CD4-positive, alpha-beta T cell (primary cell): ENCODE data around the gene GALNT14. TPM values are rescaled to one million over a fixed set of nuclear protein-coding genes. Genes with fewer than 3 reads are reported as not detected.

Experiments used
- ATAC-seq: fragments of 200-7000 bp; cut with Tn5 transposase; one replicate; pipeline ENCODE4 v1.10.0; 2022; ENCODE audit warnings: mild to moderate bottlenecking; ENCODE audit not compliant: poor library complexity
- CTCF ChIA-PET: fragments of 350-600 bp; sonication (Branson Sonifier 250); formaldehyde crosslinking; loops from one replicate; lab custom pipeline; 2021; ENCODE audit warnings: antibody characterized with exemption, inconsistent platforms; lab: Charles Lee
- POLR2A ChIA-PET: fragments of 350-600 bp; sonication (Branson Sonifier 250); formaldehyde crosslinking; loops from one replicate; lab custom pipeline; 2021; ENCODE audit warnings: antibody characterized with exemption, inconsistent platforms; lab: Charles Lee
- DNase-seq, 14 experiments: peaks; one replicate each; pipeline ENCODE4 v3.0.0-alpha.2; 2013 to 2020; ENCODE audit warnings: mixed read lengths in 2 of 14
- H3K27ac ChIP-seq, 2 donors: one replicate each; pipeline versions ENCODE4 v1.5.1 to v1.7.0; 2013; ENCODE audit warnings: low read length in 2 of 2, low read depth in 1 of 2, mild to moderate bottlenecking in 1 of 2
- H3K27me3 ChIP-seq, 2 experiments: 1 replicate in 1 of 2; 2 replicates in 1 of 2; pipeline versions ENCODE4 v1.6.1 to v1.7.0; 2013; ENCODE audit warnings: low read length in 2 of 2, control low read depth in 1 of 2, mild to moderate bottlenecking in 1 of 2, moderate library complexity in 1 of 2; ENCODE audit not compliant: insufficient read depth in 2 of 2, control insufficient read depth in 1 of 2
- H3K36me3 ChIP-seq: one replicate; pipeline ENCODE4 v1.6.1; 2013; ENCODE audit warnings: low read length, control low read depth; ENCODE audit not compliant: insufficient read depth
- H3K4me1 ChIP-seq: one replicate; pipeline ENCODE4 v1.6.1; 2013; ENCODE audit warnings: low read length, control low read depth; ENCODE audit not compliant: insufficient read depth
- H3K4me3 ChIP-seq: one replicate; pipeline ENCODE4 v1.5.1; 2013; ENCODE audit warnings: mild to moderate bottlenecking, low read length, moderate library complexity
- H3K9me3 ChIP-seq, 2 experiments: 1 replicate in 1 of 2; 2 replicates in 1 of 2; pipeline versions ENCODE4 v1.6.1 to v1.7.0; 2013; ENCODE audit warnings: low read length in 2 of 2, mild to moderate bottlenecking in 2 of 2, control low read depth in 1 of 2, moderate library complexity in 1 of 2; ENCODE audit not compliant: control insufficient read depth in 1 of 2, insufficient read depth in 1 of 2
- H3K27ac Mint-ChIP-seq: one replicate; pipeline ENCODE4 v1.8.0; 2020; ENCODE audit warnings: mixed read lengths
- H3K27me3 Mint-ChIP-seq: one replicate; pipeline ENCODE4 v1.8.0; 2021; ENCODE audit warnings: mixed read lengths
- H3K36me3 Mint-ChIP-seq: one replicate; pipeline ENCODE4 v1.8.0; 2021; ENCODE audit warnings: low read depth, mixed read lengths
- H3K4me1 Mint-ChIP-seq: one replicate; pipeline ENCODE4 v1.8.0; 2021; ENCODE audit warnings: low read depth, mixed read lengths
- H3K4me3 Mint-ChIP-seq: one replicate; pipeline ENCODE4 v1.8.0; 2020; ENCODE audit warnings: mild to moderate bottlenecking, mixed read lengths
- H3K9me3 Mint-ChIP-seq: one replicate; pipeline ENCODE4 v1.8.0; 2020; ENCODE audit warnings: mixed read lengths
- intact Hi-C, 2 experiments: fragments of 100-400 bp; cut with DNase I in 1 of 2; cut with micrococcal nuclease in 1 of 2; formaldehyde crosslinking; loops; one replicate each; pipeline versions ENCODE4 v1.15.1 to v1.9.0; 2023 to 2025; cut with DNase I, micrococcal nuclease
- total RNA-seq, 174 experiments: library from RNA in 2 of 174; stranded (reverse) in 2 of 174; gene quantifications; one replicate each; pipeline ENCODE4 v1.2.3 and lab custom pipeline; 2021 to 2026
- TF ChIP-seq, protein P1 (sequence below): fragments of 200-600 bp; IDR thresholded peaks from one replicate; pipeline ENCODE4 v1.8.0; 2022; ENCODE audit warnings: antibody characterized with exemption, mild to moderate bottlenecking

The GALNT14 gene
- total RNA-seq, 2 experiments from 2014 or later, result not detected

DNA sequence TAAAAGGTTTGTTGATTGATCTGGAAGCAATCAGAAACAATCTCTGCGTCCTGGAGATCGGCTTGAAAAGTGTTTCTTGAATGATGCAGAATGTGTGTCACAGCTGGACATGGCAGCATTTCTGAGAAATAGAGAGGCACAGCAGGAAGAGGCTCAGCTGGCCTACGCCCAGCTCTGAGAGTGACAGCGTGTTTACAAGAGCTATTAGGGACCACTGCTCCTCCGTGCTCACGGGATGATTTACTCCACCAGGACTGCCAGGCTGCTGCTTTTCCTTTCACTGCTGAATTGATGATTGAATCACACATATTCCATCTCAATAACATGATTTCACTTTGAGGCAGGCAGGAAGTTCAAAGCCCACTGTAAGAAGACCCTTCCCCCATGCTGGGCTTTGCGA is 62.8 kb downstream of the GALNT14 start:
- no peak for ATAC-seq
- Histone ChIP-seq H3K4me1 (no peaks in the 10 kb centered on the region), H3K27ac (no peak overlapping the region), H3K36me3 (no peaks in the 10 kb centered on the region), H3K27me3 (no peaks in the 10 kb centered on the region), H3K9me3 (no peaks in the 10 kb centered on the region), H3K4me3 (no peak overlapping the region)
- Mint-ChIP-seq H3K4me1 (no peaks in the 10 kb centered on the region), H3K9me3 (no peaks in the 10 kb centered on the region), H3K27me3 (peaks cover 8% of the 10 kb centered on the region), H3K4me3 (no peak overlapping the region), H3K27ac (no peak overlapping the region), H3K36me3 (no peaks in the 10 kb centered on the region)
- POLR2A ChIA-PET, result no interaction called here
- CTCF ChIA-PET, result no interaction called here
- DNase-seq, result no peak
- intact Hi-C loops, result no loop called here
- TF ChIP-seq, protein P1, sequence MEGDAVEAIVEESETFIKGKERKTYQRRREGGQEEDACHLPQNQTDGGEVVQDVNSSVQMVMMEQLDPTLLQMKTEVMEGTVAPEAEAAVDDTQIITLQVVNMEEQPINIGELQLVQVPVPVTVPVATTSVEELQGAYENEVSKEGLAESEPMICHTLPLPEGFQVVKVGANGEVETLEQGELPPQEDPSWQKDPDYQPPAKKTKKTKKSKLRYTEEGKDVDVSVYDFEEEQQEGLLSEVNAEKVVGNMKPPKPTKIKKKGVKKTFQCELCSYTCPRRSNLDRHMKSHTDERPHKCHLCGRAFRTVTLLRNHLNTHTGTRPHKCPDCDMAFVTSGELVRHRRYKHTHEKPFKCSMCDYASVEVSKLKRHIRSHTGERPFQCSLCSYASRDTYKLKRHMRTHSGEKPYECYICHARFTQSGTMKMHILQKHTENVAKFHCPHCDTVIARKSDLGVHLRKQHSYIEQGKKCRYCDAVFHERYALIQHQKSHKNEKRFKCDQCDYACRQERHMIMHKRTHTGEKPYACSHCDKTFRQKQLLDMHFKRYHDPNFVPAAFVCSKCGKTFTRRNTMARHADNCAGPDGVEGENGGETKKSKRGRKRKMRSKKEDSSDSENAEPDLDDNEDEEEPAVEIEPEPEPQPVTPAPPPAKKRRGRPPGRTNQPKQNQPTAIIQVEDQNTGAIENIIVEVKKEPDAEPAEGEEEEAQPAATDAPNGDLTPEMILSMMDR, result no peak

DNA sequence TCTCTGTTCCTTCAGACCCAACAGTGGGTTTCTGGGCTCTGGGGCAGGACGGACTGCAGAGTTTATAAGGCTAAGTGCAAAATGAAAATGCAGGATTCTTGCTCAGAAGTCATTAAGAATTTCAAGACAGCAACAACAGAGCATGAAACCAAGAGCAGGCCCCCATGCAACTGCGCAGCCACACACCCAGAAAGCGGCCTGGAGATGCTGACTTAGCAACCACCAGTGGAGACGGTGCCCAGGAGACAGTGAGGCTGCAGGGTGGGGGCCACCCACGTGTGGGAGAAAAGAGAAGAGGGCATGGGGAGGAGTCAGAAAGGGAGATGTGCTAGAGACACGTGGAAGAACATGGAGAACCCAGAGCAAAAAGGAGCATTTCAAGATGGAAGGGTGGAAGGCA is 66.5 kb downstream of the GALNT14 start:
- TF ChIP-seq, protein P1, result no peak
- Histone ChIP-seq H3K9me3 (no peaks in the 10 kb centered on the region), H3K27me3 (no peaks in the 10 kb centered on the region), H3K4me3 (no peak overlapping the region), H3K27ac (no peak overlapping the region), H3K4me1 (no peaks in the 10 kb centered on the region), H3K36me3 (no peaks in the 10 kb centered on the region)
- H3K27ac Mint-ChIP-seq, result no peak overlapping the region
- no peaks in the 10 kb centered on the region for H3K9me3 Mint-ChIP-seq
- peaks cover 3% of the 10 kb centered on the region for H3K27me3 Mint-ChIP-seq
- ATAC-seq, result no peak
- H3K4me1 Mint-ChIP-seq, result no peaks in the 10 kb centered on the region
- POLR2A ChIA-PET, result interaction anchor here (0.6 kb wide), 1 partner anchor 1041 kb away, joined by 3 read pairs; no protein-coding TSS in a partner anchor
- CTCF ChIA-PET, result no interaction called here
- H3K4me3 Mint-ChIP-seq, result no peak overlapping the region
- intact Hi-C loops, result no loop called here
- no peak for DNase-seq
- H3K36me3 Mint-ChIP-seq, result no peaks in the 10 kb centered on the region

DNA sequence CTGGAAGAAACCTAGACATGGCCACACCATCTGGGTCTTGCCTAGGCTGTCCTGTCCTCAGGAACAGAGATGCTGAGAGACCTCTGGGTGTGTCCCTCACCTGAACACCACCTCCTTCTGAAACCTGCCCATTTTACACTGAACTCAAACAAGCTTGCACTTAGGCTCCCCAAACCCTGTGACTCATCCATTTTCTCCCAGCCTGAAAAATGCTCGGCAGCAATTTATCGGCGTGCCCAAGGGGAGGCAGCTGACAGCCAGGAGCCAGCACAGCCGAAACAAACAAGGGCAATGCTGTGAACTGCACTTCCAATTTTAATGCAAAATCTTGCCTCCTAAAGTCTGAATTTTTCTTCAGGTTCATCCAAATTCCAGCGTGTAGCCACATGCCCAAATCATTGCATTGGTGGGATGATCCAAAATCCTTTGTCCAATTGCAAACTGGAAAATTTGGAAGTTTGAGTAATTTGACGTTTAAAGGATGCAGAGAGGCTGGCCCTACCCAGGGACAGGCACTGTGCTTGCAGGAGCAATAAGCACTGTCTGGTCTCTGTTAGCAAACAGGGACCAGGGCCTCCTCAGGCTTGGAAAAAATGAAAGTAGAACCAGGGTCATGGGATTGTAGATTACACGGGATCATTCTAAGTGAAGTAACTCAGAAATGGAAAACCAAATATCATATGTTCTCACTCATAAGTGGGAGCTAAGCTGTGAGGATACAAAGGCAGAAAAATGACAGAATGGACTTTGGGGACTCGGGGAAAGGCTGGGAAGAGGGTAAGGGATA is 67.7 kb downstream of the GALNT14 start:
- H3K27me3 Mint-ChIP-seq, result peaks cover 3% of the 10 kb centered on the region
- Histone ChIP-seq H3K36me3 (no peaks in the 10 kb centered on the region), H3K4me1 (no peaks in the 10 kb centered on the region), H3K27me3 (no peaks in the 10 kb centered on the region), H3K27ac (no peak overlapping the region), H3K4me3 (no peak overlapping the region), H3K9me3 (no peaks in the 10 kb centered on the region)
- H3K4me1 Mint-ChIP-seq, result no peaks in the 10 kb centered on the region
- no peak for ATAC-seq
- H3K4me3 Mint-ChIP-seq, result no peak overlapping the region
- H3K9me3 Mint-ChIP-seq, result no peaks in the 10 kb centered on the region
- POLR2A ChIA-PET, result no interaction called here
- no peak overlapping the region for H3K27ac Mint-ChIP-seq
- intact Hi-C loops, result no loop called here
- TF ChIP-seq, protein P1, result no peak
- no peak for DNase-seq
- CTCF ChIA-PET, result no interaction called here
- H3K36me3 Mint-ChIP-seq, result no peaks in the 10 kb centered on the region
